Glutamatergic neuron (in vitro differentiated cells): ENCODE measurements around the gene SERAC1. TPM values are rescaled to one million over a fixed set of nuclear protein-coding genes. Genes with fewer than 3 reads are reported as not detected.

ENCODE experiments used
- DNase-seq: peaks from one replicate; pipeline ENCODE4 v3.0.0; 2022
- H3K27ac Mint-ChIP-seq: one replicate; pipeline ENCODE4 v1.8.0; 2020; ENCODE audit warnings: mild to moderate bottlenecking, mixed read lengths, inconsistent platforms; ENCODE audit not compliant: unreplicated experiment
- H3K27me3 Mint-ChIP-seq: one replicate; pipeline ENCODE4 v1.8.0; 2020; ENCODE audit warnings: mild to moderate bottlenecking, moderate library complexity, mixed read lengths, inconsistent platforms; ENCODE audit not compliant: unreplicated experiment
- H3K36me3 Mint-ChIP-seq: one replicate; pipeline ENCODE4 v1.8.0; 2020; ENCODE audit warnings: mild to moderate bottlenecking, mixed read lengths, inconsistent platforms; ENCODE audit not compliant: unreplicated experiment
- H3K4me1 Mint-ChIP-seq: one replicate; pipeline ENCODE4 v1.8.0; 2020; ENCODE audit warnings: mild to moderate bottlenecking, low read depth, mixed read lengths, inconsistent platforms; ENCODE audit not compliant: unreplicated experiment
- H3K4me3 Mint-ChIP-seq: one replicate; pipeline ENCODE4 v1.8.0; 2020; ENCODE audit warnings: mild to moderate bottlenecking, mixed read lengths, inconsistent platforms; ENCODE audit not compliant: unreplicated experiment
- H3K9me3 Mint-ChIP-seq: one replicate; pipeline ENCODE4 v1.8.0; 2020; ENCODE audit warnings: mild to moderate bottlenecking, moderate library complexity, mixed read lengths, inconsistent platforms; ENCODE audit not compliant: unreplicated experiment
- total RNA-seq: library from RNA; stranded (reverse); fragmentation: NEBNext Ultra II Directional; extraction: Animal tissue kit (Norgen Biotek cat#: 25700); gene quantifications from one replicate; pipeline ENCODE4 v1.2.1, GENCODE V29; 2021; ENCODE audit not compliant: unreplicated experiment
- TF ChIP-seq, protein P1 (sequence below): fragments of 200-600 bp; sonication (generic); IDR thresholded peaks from one replicate; pipeline ENCODE4 v1.5.0; 2021; ENCODE audit not compliant: partially characterized antibody, unreplicated experiment

The SERAC1 gene
- total RNA-seq, 1 donor from 2014 or later: 29.7 TPM

DNA sequence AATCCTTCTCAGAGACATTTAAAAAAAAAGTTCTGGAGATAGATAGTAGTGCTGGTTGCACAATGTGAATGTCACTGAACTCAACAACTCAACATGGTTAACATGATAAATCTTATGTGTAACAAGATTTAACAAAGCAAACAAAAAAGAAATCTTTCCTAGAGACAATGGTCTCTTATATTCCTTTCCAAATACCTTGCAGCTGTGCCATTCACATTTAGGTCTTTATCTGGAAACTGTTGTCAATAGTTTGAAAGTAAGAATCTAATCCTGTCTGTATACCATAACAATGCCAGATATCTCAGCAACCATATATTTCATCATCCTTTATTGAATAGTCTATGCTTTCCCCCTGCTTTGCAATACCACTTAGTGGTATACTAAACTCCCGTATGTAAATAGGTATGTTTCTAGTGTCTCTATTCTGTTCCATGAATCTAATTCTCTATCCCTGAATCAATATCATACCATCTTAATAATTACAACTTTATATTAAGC lies 2.1 kb downstream of the SERAC1 start:
- TF ChIP-seq, protein P1, sequence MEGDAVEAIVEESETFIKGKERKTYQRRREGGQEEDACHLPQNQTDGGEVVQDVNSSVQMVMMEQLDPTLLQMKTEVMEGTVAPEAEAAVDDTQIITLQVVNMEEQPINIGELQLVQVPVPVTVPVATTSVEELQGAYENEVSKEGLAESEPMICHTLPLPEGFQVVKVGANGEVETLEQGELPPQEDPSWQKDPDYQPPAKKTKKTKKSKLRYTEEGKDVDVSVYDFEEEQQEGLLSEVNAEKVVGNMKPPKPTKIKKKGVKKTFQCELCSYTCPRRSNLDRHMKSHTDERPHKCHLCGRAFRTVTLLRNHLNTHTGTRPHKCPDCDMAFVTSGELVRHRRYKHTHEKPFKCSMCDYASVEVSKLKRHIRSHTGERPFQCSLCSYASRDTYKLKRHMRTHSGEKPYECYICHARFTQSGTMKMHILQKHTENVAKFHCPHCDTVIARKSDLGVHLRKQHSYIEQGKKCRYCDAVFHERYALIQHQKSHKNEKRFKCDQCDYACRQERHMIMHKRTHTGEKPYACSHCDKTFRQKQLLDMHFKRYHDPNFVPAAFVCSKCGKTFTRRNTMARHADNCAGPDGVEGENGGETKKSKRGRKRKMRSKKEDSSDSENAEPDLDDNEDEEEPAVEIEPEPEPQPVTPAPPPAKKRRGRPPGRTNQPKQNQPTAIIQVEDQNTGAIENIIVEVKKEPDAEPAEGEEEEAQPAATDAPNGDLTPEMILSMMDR: no peak
- H3K27ac Mint-ChIP-seq: no peak overlapping the region
- H3K27me3 Mint-ChIP-seq: peaks cover 5% of the 10 kb centered on the region
- H3K4me1 Mint-ChIP-seq: peaks cover 10% of the 10 kb centered on the region
- H3K4me3 Mint-ChIP-seq: peak overlapping the region; percentile 36
- H3K9me3 Mint-ChIP-seq: peaks cover 6% of the 10 kb centered on the region
- no peak for DNase-seq
- H3K36me3 Mint-ChIP-seq: no peaks in the 10 kb centered on the region

DNA sequence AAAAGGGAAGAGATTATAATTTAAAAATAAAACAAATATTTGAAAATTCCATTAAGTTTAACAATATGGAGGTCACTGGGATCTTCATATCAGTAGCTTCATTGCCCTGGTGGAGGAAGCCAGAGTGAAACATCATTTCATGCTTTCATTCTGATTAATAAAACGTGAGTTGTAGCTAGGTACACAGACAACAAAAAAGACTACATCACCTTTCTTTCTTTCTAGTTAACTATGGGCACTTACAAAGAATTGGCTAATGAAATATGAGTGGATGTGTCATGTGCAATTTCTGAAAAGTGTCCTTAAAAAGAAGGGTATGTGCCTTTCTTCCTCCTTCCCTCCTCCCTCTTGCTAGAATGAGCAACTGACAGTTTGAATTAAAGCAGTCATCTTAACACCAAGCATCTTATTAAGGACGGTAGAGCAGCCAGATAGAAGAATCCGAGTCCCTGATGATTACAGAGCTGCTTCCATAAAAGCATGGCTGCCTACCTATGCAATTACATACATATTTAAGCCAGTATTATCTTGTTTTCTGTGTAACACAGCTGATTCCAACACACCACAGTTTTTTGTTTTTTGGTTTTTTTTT lies 3.4 kb downstream of the SERAC1 start:
- Mint-ChIP-seq H3K27me3 (peaks cover 5% of the 10 kb centered on the region), H3K9me3 (peaks cover 6% of the 10 kb centered on the region), H3K4me3 (no peak overlapping the region), H3K27ac (no peak overlapping the region), H3K36me3 (peaks cover 3% of the 10 kb centered on the region), H3K4me1 (peaks cover 10% of the 10 kb centered on the region)
- no peak for DNase-seq
- TF ChIP-seq, protein P1: no peak

DNA sequence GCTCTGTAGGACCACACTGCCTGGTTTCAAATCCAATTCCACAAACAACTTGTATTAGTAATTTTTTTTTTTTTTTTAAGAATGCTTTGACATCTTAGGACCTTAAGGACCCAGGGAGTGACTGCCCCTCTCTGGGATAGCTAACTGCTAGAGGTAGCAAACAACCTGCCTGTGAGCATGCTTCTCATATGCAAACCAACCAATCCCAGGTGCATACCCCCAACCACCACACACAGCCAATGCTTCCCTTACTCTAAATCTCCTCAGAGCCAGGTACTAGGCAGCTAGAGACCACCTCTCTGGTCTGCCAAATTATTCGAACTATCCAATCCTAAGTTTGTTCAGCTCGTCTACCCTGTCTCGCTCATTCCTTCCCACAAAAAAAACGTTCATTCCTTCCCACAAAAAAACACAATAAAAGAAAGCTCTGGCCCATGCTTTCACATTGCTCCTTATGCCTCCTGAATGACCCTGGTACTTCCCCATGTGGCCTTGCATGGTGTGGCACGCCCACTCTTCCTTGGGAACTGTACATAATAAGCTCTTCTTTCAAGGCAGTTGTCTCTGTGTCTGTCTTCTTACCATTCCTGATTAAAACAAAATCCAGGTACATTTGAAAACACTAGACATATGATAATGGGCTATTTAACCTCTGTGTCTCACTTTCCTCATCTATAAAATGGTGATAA lies 6.4 kb downstream of the SERAC1 start:
- H3K4me3 Mint-ChIP-seq: no peak overlapping the region

DNA sequence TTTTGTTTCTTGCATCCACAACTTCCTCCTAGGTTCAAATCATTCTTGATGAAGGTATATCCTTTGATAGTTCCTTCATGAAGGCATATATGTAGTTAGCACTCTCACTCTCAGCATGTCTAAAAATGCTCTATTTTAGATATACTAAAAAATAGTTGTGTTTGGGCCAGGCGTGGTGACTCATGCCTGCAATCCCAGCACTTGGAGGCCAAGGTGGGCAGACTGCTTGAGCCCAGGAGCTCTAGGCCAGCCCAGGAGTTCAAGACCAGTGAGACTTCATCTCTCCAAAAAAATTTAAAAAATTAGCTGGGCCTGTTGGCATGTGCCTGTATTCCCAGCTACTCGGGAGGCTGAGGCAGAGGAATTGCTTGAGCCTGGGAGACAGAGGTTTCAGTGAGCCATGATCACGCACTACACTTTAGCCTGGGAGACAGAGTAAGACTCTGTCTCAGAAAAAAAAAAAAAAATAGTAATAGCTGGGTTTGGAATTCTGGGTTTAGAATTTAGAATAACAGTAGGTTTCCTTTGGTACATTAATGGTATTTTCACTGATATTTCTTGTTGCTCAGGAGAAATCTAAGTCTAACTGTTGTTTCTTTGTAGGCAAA lies 7.0 kb downstream of the SERAC1 start:
- peaks cover 3% of the 10 kb centered on the region for H3K36me3 Mint-ChIP-seq
- H3K27me3 Mint-ChIP-seq: no peaks in the 10 kb centered on the region
- DNase-seq: no peak
- TF ChIP-seq, protein P1: no peak
- H3K4me3 Mint-ChIP-seq: no peak overlapping the region
- peaks cover 6% of the 10 kb centered on the region for H3K4me1 Mint-ChIP-seq
- no peak overlapping the region for H3K27ac Mint-ChIP-seq
- H3K9me3 Mint-ChIP-seq: no peaks in the 10 kb centered on the region

More for the DNA sequence above, 6.4 kb downstream of the SERAC1 start:
- no peaks in the 10 kb centered on the region for H3K9me3 Mint-ChIP-seq
- no peak overlapping the region for H3K27ac Mint-ChIP-seq
- H3K4me1 Mint-ChIP-seq: peaks cover 7% of the 10 kb centered on the region
- H3K36me3 Mint-ChIP-seq: peaks cover 3% of the 10 kb centered on the region
- no peaks in the 10 kb centered on the region for H3K27me3 Mint-ChIP-seq
- TF ChIP-seq, protein P1: no peak
- DNase-seq: no peak

DNA sequence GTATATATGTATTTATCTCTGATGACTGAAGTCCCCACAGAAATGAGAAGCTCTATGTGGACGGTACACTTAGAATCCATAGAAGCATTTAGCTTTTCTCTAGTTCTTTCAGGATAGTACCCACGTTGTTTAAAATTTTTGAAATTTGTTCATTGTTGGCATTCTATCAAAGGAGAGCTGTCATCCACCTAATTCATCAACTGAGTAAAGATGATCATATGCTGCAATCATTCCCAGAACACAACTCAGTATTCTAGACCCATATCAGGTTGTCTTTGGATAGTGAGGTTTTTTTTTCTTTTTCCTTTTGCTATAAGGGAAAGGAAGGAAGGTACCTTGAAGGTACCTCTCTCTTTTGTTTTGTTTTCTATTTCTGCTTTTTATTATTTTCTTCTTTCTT lies 9.3 kb downstream of the SERAC1 start:
- no peak for DNase-seq
- Mint-ChIP-seq H3K27ac (no peak overlapping the region), H3K36me3 (peaks cover 3% of the 10 kb centered on the region), H3K27me3 (no peaks in the 10 kb centered on the region), H3K4me3 (no peak overlapping the region), H3K9me3 (no peaks in the 10 kb centered on the region), H3K4me1 (peaks cover 16% of the 10 kb centered on the region)
- TF ChIP-seq, protein P1: no peak
